ENCODE results near the gene TNIK. TPM values are rescaled to one million over a fixed set of nuclear protein-coding genes. Genes with fewer than 3 reads are reported as not detected.

TNIK gene
- total RNA-seq, 1 donor from 2014 or later, result 27.4 TPM

- DNase-seq, result no peak
- no peak overlapping the region for H3K4me3 Mint-ChIP-seq
- no peak overlapping the region for H3K27ac Mint-ChIP-seq
- intact Hi-C loops (cut with micrococcal nuclease), result no loop called here
- H3K27me3 Mint-ChIP-seq, result no peaks in the 10 kb centered on the region
- H3K36me3 Mint-ChIP-seq (ENCODE audit: low read depth), result peaks cover 50% of the 10 kb centered on the region
- no peaks in the 10 kb centered on the region for H3K9me3 Mint-ChIP-seq
- peaks cover 5% of the 10 kb centered on the region for H3K4me1 Mint-ChIP-seq
Measured at GRCh38 chr3:171092467-171092911, 367.7 kb downstream of the TNIK start.

- intact Hi-C loops (cut with micrococcal nuclease), result no loop called here
- no peaks in the 10 kb centered on the region for H3K27me3 Mint-ChIP-seq
- H3K9me3 Mint-ChIP-seq, result no peaks in the 10 kb centered on the region
- no peak for DNase-seq
- H3K4me1 Mint-ChIP-seq, result peaks cover 5% of the 10 kb centered on the region
- no peak overlapping the region for H3K27ac Mint-ChIP-seq
- H3K36me3 Mint-ChIP-seq (ENCODE audit: low read depth), result peaks cover 53% of the 10 kb centered on the region
- H3K4me3 Mint-ChIP-seq, result no peak overlapping the region
Measured at GRCh38 chr3:171090321-171090720, 369.9 kb downstream of the TNIK start.

- intact Hi-C loops (cut with micrococcal nuclease), result no loop called here
- no peak for DNase-seq
- H3K27ac Mint-ChIP-seq, result no peak overlapping the region
- H3K36me3 Mint-ChIP-seq (ENCODE audit: low read depth), result peaks cover 57% of the 10 kb centered on the region
- H3K4me3 Mint-ChIP-seq, result no peak overlapping the region
- H3K4me1 Mint-ChIP-seq, result peaks cover 5% of the 10 kb centered on the region
- H3K27me3 Mint-ChIP-seq, result no peaks in the 10 kb centered on the region
- no peaks in the 10 kb centered on the region for H3K9me3 Mint-ChIP-seq
Measured at GRCh38 chr3:171088964-171089754, 371.0 kb downstream of the TNIK start.

GRCh38 chr3:171088496-171088895 is 371.7 kb downstream of the TNIK start:
- DNase-seq, result no peak
- H3K36me3 Mint-ChIP-seq (ENCODE audit: low read depth), result peaks cover 59% of the 10 kb centered on the region
- no peaks in the 10 kb centered on the region for H3K9me3 Mint-ChIP-seq
- H3K27ac Mint-ChIP-seq, result no peak overlapping the region
- H3K4me1 Mint-ChIP-seq, result peaks cover 5% of the 10 kb centered on the region
- H3K4me3 Mint-ChIP-seq, result no peak overlapping the region
- intact Hi-C loops (cut with micrococcal nuclease), result no loop called here
- no peaks in the 10 kb centered on the region for H3K27me3 Mint-ChIP-seq

- peaks cover 5% of the 10 kb centered on the region for H3K4me1 Mint-ChIP-seq
- peaks cover 64% of the 10 kb centered on the region for H3K36me3 Mint-ChIP-seq (ENCODE audit: low read depth)
- no peak overlapping the region for H3K4me3 Mint-ChIP-seq
- DNase-seq, result no peak
- no peak overlapping the region for H3K27ac Mint-ChIP-seq
- intact Hi-C loops (cut with micrococcal nuclease), result no loop called here
- H3K9me3 Mint-ChIP-seq, result no peaks in the 10 kb centered on the region
- no peaks in the 10 kb centered on the region for H3K27me3 Mint-ChIP-seq
Measured at GRCh38 chr3:171086914-171087313, 373.3 kb downstream of the TNIK start.

GRCh38 chr3:171077261-171077660 is 382.9 kb downstream of the TNIK start:
- H3K4me3 Mint-ChIP-seq, result no peak overlapping the region
- no peaks in the 10 kb centered on the region for H3K27me3 Mint-ChIP-seq
- no peak for DNase-seq
- H3K36me3 Mint-ChIP-seq (ENCODE audit: low read depth), result peaks cover 56% of the 10 kb centered on the region
- no peaks in the 10 kb centered on the region for H3K9me3 Mint-ChIP-seq
- H3K4me1 Mint-ChIP-seq, result no peaks in the 10 kb centered on the region
- intact Hi-C loops (cut with micrococcal nuclease), result no loop called here
- no peak overlapping the region for H3K27ac Mint-ChIP-seq

GRCh38 chr3:171072432-171072831 is 387.8 kb downstream of the TNIK start:
- H3K36me3 Mint-ChIP-seq (ENCODE audit: low read depth), result peaks cover 59% of the 10 kb centered on the region
- H3K4me1 Mint-ChIP-seq, result no peaks in the 10 kb centered on the region
- intact Hi-C loops (cut with micrococcal nuclease), result no loop called here
- peaks cover 11% of the 10 kb centered on the region for H3K9me3 Mint-ChIP-seq
- H3K4me3 Mint-ChIP-seq, result no peak overlapping the region
- H3K27ac Mint-ChIP-seq, result no peak overlapping the region
- no peak for DNase-seq
- no peaks in the 10 kb centered on the region for H3K27me3 Mint-ChIP-seq

- Mint-ChIP-seq H3K27me3 (no peaks in the 10 kb centered on the region), H3K4me1 (no peaks in the 10 kb centered on the region)
Measured at GRCh38 chr3:171068658-171069057, 391.5 kb downstream of the TNIK start.

GRCh38 chr3:171066206-171066605 is 394.0 kb downstream of the TNIK start:
- peaks cover 11% of the 10 kb centered on the region for H3K9me3 Mint-ChIP-seq
- H3K4me3 Mint-ChIP-seq, result no peak overlapping the region
- no peak overlapping the region for H3K27ac Mint-ChIP-seq
- no peaks in the 10 kb centered on the region for H3K4me1 Mint-ChIP-seq
- H3K36me3 Mint-ChIP-seq (ENCODE audit: low read depth), result peaks cover 68% of the 10 kb centered on the region
- intact Hi-C loops (cut with micrococcal nuclease), result no loop called here
- H3K27me3 Mint-ChIP-seq, result no peaks in the 10 kb centered on the region
- no peak for DNase-seq

More at GRCh38 chr3:171068658-171069057, 391.5 kb downstream of the TNIK start:
- no peak for DNase-seq
- intact Hi-C loops (cut with micrococcal nuclease), result no loop called here
- Mint-ChIP-seq H3K27ac (no peak overlapping the region), H3K9me3 (peaks cover 11% of the 10 kb centered on the region), H3K36me3 (ENCODE audit: low read depth) (peaks cover 83% of the 10 kb centered on the region), H3K4me3 (no peak overlapping the region)

- H3K36me3 Mint-ChIP-seq (ENCODE audit: low read depth), result peaks cover 68% of the 10 kb centered on the region
- no peaks in the 10 kb centered on the region for H3K27me3 Mint-ChIP-seq
Measured at GRCh38 chr3:171065732-171066131, 394.5 kb downstream of the TNIK start.

GRCh38 chr3:171064461-171064860 is 395.7 kb downstream of the TNIK start:
- Mint-ChIP-seq H3K4me1 (no peaks in the 10 kb centered on the region), H3K9me3 (no peaks in the 10 kb centered on the region), H3K4me3 (no peak overlapping the region), H3K36me3 (ENCODE audit: low read depth) (peaks cover 57% of the 10 kb centered on the region), H3K27me3 (no peaks in the 10 kb centered on the region), H3K27ac (no peak overlapping the region)
- intact Hi-C loops (cut with micrococcal nuclease), result no loop called here
- DNase-seq, result no peak

More at GRCh38 chr3:171065732-171066131, 394.5 kb downstream of the TNIK start:
- DNase-seq, result no peak
- intact Hi-C loops (cut with micrococcal nuclease), result no loop called here
- Mint-ChIP-seq H3K4me3 (no peak overlapping the region), H3K9me3 (peaks cover 11% of the 10 kb centered on the region), H3K4me1 (no peaks in the 10 kb centered on the region), H3K27ac (no peak overlapping the region)

GRCh38 chr3:171061749-171062148 is 398.5 kb downstream of the TNIK start:
- H3K9me3 Mint-ChIP-seq, result no peaks in the 10 kb centered on the region
- H3K27me3 Mint-ChIP-seq, result no peaks in the 10 kb centered on the region
- H3K4me3 Mint-ChIP-seq, result no peak overlapping the region
- intact Hi-C loops (cut with micrococcal nuclease), result no loop called here
- no peak overlapping the region for H3K27ac Mint-ChIP-seq
- peaks cover 35% of the 10 kb centered on the region for H3K36me3 Mint-ChIP-seq (ENCODE audit: low read depth)
- no peak for DNase-seq
- no peaks in the 10 kb centered on the region for H3K4me1 Mint-ChIP-seq

- no peak overlapping the region for H3K27ac Mint-ChIP-seq
- peaks cover 18% of the 10 kb centered on the region for H3K36me3 Mint-ChIP-seq (ENCODE audit: low read depth)
- no peaks in the 10 kb centered on the region for H3K9me3 Mint-ChIP-seq
- no peaks in the 10 kb centered on the region for H3K4me1 Mint-ChIP-seq
- no peak for DNase-seq
- H3K4me3 Mint-ChIP-seq, result no peak overlapping the region
- intact Hi-C loops (cut with micrococcal nuclease), result no loop called here
- no peaks in the 10 kb centered on the region for H3K27me3 Mint-ChIP-seq
Measured at GRCh38 chr3:171059978-171060377, 400.2 kb downstream of the TNIK start.

GRCh38 chr3:171058873-171059603 is 401.2 kb downstream of the TNIK start:
- Mint-ChIP-seq H3K27me3 (peaks cover under 1% of the 10 kb centered on the region), H3K9me3 (no peaks in the 10 kb centered on the region), H3K36me3 (ENCODE audit: low read depth) (peaks cover 11% of the 10 kb centered on the region), H3K4me3 (no peak overlapping the region), H3K4me1 (no peaks in the 10 kb centered on the region), H3K27ac (no peak overlapping the region)
- no peak for DNase-seq
- intact Hi-C loops (cut with micrococcal nuclease), result no loop called here

Measured in activated CD4-positive, alpha-beta T cell treated with anti-CD3 and anti-CD28 coated beads, Interleukin-2, amount 10 ng/mL, durations not matched to agents 24 days and 14 days (primary cell).